Measurements from ENCODE around the gene PEMT. TPM values are rescaled to one million over a fixed set of nuclear protein-coding genes. Genes with fewer than 3 reads are reported as not detected.
"Not testable (repeated sequence)": the region's sequence is repeated elsewhere in the genome, so short reads cannot be mapped to it uniquely, and the experiment has no call there.

PEMT gene
- total RNA-seq, 1 donor from 2014 or later = 87.2 TPM

DNA sequence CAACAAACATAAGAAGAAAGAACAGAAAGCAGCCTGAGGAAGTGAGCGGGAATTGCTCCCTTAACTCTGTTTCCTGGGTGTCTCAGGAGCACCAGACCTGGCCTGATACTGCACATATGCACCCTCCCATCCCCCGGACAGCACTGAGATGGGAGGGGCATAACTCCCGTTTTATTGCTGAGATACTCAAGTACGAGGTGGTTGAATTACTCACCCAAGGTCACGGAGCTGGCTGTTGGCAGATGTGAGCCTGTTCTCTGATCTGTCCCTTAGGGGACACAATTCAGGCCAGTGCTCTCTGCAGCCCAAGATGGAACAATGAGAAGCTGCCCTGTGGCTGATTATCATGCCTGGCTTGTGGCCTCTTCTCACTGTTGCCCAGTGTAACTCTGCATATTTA is 123.8 kb downstream of the PEMT start:
- no peak overlapping the region for H3K4me3 ChIP-seq (ENCODE audit: low read depth, low read length)
- peaks cover 16% of the 10 kb centered on the region for H3K27me3 ChIP-seq (ENCODE audit: control insufficient read depth, insufficient read depth, low read length)
- TF ChIP-seq, protein P1, sequence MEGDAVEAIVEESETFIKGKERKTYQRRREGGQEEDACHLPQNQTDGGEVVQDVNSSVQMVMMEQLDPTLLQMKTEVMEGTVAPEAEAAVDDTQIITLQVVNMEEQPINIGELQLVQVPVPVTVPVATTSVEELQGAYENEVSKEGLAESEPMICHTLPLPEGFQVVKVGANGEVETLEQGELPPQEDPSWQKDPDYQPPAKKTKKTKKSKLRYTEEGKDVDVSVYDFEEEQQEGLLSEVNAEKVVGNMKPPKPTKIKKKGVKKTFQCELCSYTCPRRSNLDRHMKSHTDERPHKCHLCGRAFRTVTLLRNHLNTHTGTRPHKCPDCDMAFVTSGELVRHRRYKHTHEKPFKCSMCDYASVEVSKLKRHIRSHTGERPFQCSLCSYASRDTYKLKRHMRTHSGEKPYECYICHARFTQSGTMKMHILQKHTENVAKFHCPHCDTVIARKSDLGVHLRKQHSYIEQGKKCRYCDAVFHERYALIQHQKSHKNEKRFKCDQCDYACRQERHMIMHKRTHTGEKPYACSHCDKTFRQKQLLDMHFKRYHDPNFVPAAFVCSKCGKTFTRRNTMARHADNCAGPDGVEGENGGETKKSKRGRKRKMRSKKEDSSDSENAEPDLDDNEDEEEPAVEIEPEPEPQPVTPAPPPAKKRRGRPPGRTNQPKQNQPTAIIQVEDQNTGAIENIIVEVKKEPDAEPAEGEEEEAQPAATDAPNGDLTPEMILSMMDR (IDR thresholded peaks at IDR 0.05; ENCODE audit: insufficient read depth, low read length, poor library complexity, severe bottlenecking) = no peak
- H3K36me3 ChIP-seq (ENCODE audit: control insufficient read depth, insufficient read depth, low read length) = no peaks in the 10 kb centered on the region
- no peak for DNase-seq (ENCODE audit: low read depth)

DNA sequence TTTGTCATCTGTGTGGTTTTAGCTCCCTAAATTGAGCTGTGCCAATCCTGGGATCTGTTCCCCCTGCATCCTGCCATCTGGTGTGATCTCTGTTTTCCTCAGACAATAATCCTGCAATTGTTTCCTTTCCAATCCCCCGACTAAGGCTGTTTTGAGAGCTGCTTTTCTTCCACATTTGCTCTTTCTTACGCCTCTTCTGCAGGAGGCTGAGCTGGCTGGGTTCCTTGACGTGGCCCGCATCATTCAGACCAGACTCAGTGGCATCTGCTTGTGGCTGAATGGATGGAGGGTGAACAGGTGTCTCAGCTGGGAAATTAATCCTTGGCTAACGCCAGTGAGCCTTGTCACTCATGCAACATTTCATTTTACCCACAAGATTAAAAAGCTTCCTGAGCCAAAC is 124.5 kb downstream of the PEMT start:
- TF ChIP-seq, protein P1 (IDR thresholded peaks at IDR 0.05; ENCODE audit: insufficient read depth, low read length, poor library complexity, severe bottlenecking) = no peak
- no peaks in the 10 kb centered on the region for H3K36me3 ChIP-seq (ENCODE audit: control insufficient read depth, insufficient read depth, low read length)
- H3K27me3 ChIP-seq (ENCODE audit: control insufficient read depth, insufficient read depth, low read length) = peaks cover 14% of the 10 kb centered on the region
- H3K4me3 ChIP-seq (ENCODE audit: low read depth, low read length) = no peak overlapping the region
- DNase-seq (ENCODE audit: low read depth) = no peak

DNA sequence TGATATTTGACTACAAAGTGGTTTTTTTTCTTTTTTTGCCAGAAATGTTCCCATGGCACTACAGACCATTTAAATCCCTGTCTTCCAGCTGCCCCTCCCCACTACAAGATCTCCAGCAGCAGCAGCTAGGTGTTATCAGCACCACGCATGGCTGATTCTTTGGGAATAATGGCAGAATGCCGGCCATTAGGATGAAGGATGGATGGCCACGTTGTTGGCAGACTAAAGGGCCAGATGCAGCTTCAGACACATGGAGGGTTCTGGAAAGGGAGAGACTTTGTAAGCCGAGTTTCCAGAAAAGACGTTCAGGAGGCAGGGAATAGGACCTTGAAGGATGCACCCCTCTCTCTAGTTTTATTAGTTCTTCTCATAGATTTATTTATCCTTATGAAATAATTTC is 125.0 kb downstream of the PEMT start:
- Histone ChIP-seq H3K4me3 (ENCODE audit: low read depth, low read length) (no peak overlapping the region), H3K27me3 (ENCODE audit: control insufficient read depth, insufficient read depth, low read length) (peaks cover 14% of the 10 kb centered on the region), H3K36me3 (ENCODE audit: control insufficient read depth, insufficient read depth, low read length) (no peaks in the 10 kb centered on the region)
- no peak for DNase-seq (ENCODE audit: low read depth)
- TF ChIP-seq, protein P1 (IDR thresholded peaks at IDR 0.05; ENCODE audit: insufficient read depth, low read length, poor library complexity, severe bottlenecking) = no peak

DNA sequence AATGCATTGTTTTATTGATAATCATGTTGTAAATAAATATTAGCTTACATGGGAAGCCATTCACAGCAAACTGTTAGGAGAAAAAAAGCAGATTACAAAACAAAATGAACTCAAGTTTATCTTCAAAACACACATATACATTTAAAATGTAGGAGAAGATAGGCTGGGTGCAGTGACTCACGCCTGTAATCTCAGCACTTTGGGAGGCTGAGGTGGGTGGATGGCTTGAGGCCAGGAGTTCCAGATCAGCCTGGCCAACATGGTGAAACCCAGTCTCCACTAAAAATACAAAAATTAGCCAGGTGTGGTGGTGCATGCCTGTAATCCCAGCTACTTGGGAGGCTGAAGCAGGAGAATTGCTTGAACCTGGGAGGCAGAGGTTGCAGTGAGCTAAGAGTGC is 125.6 kb downstream of the PEMT start:
- H3K36me3 ChIP-seq (ENCODE audit: control insufficient read depth, insufficient read depth, low read length); H3K27me3 ChIP-seq (ENCODE audit: control insufficient read depth, insufficient read depth, low read length); DNase-seq (ENCODE audit: low read depth); H3K4me3 ChIP-seq (ENCODE audit: low read depth, low read length): not testable (repeated sequence)

DNA sequence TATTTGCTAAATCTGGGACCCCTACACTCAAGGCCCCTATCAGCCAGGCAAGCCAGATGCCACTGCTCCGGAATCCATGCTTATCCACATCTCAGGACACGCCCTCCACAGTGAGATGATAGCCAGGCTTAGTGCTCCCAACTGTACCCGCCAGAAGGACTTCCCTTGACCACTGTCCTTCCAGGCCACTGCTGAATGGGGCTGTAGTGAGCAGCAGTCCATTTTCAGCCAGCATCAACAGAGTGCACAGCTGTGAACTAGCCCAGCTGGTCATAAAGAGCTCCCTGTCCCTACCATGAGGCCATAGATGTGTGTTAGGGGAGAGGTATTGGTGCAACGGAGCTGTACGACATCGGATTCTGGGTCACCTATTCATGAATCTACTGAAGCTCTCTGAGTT is 127.7 kb downstream of the PEMT start:
- TF ChIP-seq, protein P1 (IDR thresholded peaks at IDR 0.05; ENCODE audit: insufficient read depth, low read length, poor library complexity, severe bottlenecking) = no peak
- Histone ChIP-seq H3K4me3 (ENCODE audit: low read depth, low read length) (no peak overlapping the region), H3K27me3 (ENCODE audit: control insufficient read depth, insufficient read depth, low read length) (no peaks in the 10 kb centered on the region), H3K36me3 (ENCODE audit: control insufficient read depth, insufficient read depth, low read length) (no peaks in the 10 kb centered on the region)
- no peak for DNase-seq (ENCODE audit: low read depth)

DNA sequence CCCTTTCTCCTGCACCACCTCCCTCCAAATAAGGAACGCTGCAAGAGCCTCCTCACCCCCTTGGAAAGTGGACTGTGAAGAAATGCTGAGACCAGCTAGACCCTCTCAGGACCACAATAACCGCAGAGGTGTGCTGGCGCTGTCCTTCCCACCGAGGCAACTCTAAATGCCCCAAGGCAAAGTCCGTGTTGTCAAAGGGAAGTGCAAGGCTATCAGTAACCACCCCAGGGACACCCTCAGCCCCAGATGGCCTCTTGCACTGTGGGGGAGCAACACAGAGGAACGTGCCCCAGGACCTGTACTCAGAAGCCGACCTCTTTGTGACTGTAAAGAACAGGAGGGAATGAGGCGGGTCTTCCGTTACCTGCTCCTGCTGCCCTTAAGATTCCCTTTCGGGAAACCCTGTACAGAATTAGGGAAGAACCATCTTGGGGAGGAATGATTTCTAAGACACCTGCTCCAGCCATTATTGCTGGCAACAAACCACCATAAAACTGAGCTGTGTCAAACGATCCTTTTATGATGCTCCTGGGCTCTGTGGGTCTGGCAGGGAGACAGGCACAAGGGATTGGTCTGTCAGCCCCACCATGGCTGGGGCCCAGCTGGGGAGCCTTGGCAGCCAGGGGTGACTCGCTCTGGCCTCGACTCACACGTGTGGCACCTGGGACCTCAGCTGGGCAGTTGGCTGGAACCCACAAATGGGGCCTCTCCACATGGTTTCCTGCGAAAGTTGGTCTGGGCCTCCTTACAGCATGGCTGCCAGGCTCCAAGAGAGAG is 129.3 kb downstream of the PEMT start:
- no peaks in the 10 kb centered on the region for H3K27me3 ChIP-seq (ENCODE audit: control insufficient read depth, insufficient read depth, low read length)
- DNase-seq (ENCODE audit: low read depth) = no peak

More for the DNA sequence above, 129.3 kb downstream of the PEMT start:
- Histone ChIP-seq H3K36me3 (ENCODE audit: control insufficient read depth, insufficient read depth, low read length) (no peaks in the 10 kb centered on the region), H3K4me3 (ENCODE audit: low read depth, low read length) (no peak overlapping the region)
- TF ChIP-seq, protein P1 (IDR thresholded peaks at IDR 0.05; ENCODE audit: insufficient read depth, low read length, poor library complexity, severe bottlenecking) = no peak
